Tibial nerve (tissue), 3 donors: ENCODE results near the gene ZMAT3.

Source experiments
- CTCF ChIP-seq, 5 experiments: fragments of 200-600 bp in 3 of 5; fragments of 450-650 bp in 2 of 5; sonication (generic) in 3 of 5; IDR thresholded peaks; one replicate each; pipeline ENCODE4 v1.5.1; 2016 to 2019; ENCODE audit warnings: antibody characterized with exemption in 5 of 5, mild to moderate bottlenecking in 3 of 5, moderate library complexity in 2 of 5
- POLR2A ChIP-seq, 2 donors: fragments of 450-650 bp; IDR thresholded peaks; one replicate each; pipeline ENCODE4 v1.6.1; 2017; ENCODE audit warnings: antibody characterized with exemption in 2 of 2, mild to moderate bottlenecking in 2 of 2, moderate library complexity in 2 of 2

- TF ChIP-seq POLR2A (IDR thresholded peaks at IDR 0.05) (no peak), CTCF (IDR thresholded peaks at IDR 0.05) (no peak)
Measured at GRCh38 chr3:178971614-178972013, 100.0 kb downstream of the ZMAT3 start.
